HepG2 (cell line): ENCODE data around the gene RFXAP. TPM values are rescaled to one million over a fixed set of nuclear protein-coding genes. Genes with fewer than 3 reads are reported as not detected.

Experiments used
- CREBL2 ChIP-seq: sonication (generic); formaldehyde crosslinking; IDR thresholded peaks from 2 replicates; pipeline ENCODE4 v1.8.1; 2023; ENCODE audit warnings: missing genetic modification reagents, mild to moderate bottlenecking, borderline replicate concordance
- E2F1 ChIP-seq: sonication (generic); formaldehyde crosslinking; IDR thresholded peaks from 2 replicates; pipeline ENCODE4 v1.5.0; 2020; ENCODE audit warnings: missing genetic modification reagents
- FIP1L1 ChIP-seq: fragments of 200-400 bp; formaldehyde crosslinking; IDR thresholded peaks from 2 replicates; pipeline ENCODE4 v1.6.1; 2018; ENCODE audit warnings: low read depth, mild to moderate bottlenecking, low read length, moderate library complexity, borderline replicate concordance; ENCODE audit not compliant: insufficient read depth
- NRL ChIP-seq: sonication (generic); formaldehyde crosslinking; IDR thresholded peaks from 2 replicates; pipeline ENCODE4 v1.5.0; 2020; ENCODE audit warnings: missing genetic modification reagents, mild to moderate bottlenecking, moderate library complexity, borderline replicate concordance
- PAF1 ChIP-seq: IDR thresholded peaks from 2 replicates; pipeline ENCODE4 v1.6.1; 2016; ENCODE audit warnings: missing genetic modification reagents, missing compliant biosample characterization
- PCBP2 ChIP-seq: fragments of 200-400 bp; formaldehyde crosslinking; optimal IDR thresholded peaks from 2 replicates; pipeline ENCODE3; 2018; ENCODE audit warnings: low read length, low read depth; ENCODE audit not compliant: poor library complexity, severe bottlenecking
- PLRG1 ChIP-seq: fragments of 450-650 bp; conservative IDR thresholded peaks from 2 replicates; pipeline ENCODE4 v1.6.1; 2016
- REL ChIP-seq: sonication (generic); formaldehyde crosslinking; conservative IDR thresholded peaks from 2 replicates; pipeline ENCODE4 v1.8.0; 2022; ENCODE audit warnings: mild to moderate bottlenecking, missing genetic modification reagents, moderate library complexity
- RFXANK ChIP-seq: IDR thresholded peaks from 2 replicates; pipeline ENCODE4 v1.6.1; 2016
- SETDB1 ChIP-seq: sonication (generic); formaldehyde crosslinking; IDR thresholded peaks from 2 replicates; pipeline ENCODE4 v1.5.1; 2020; ENCODE audit warnings: missing genetic modification reagents, mild to moderate bottlenecking, borderline replicate concordance
- SMAD1 ChIP-seq: sonication (generic); formaldehyde crosslinking; IDR thresholded peaks from 2 replicates; pipeline ENCODE4 v1.4.0; 2020; ENCODE audit warnings: missing genetic modification reagents, low read depth, mild to moderate bottlenecking, borderline replicate concordance
- SMC3 ChIP-seq: IDR thresholded peaks from 2 replicates; pipeline ENCODE4 v1.6.1; 2011; ENCODE audit warnings: low read length, improper control_type of control experiment
- SSRP1 ChIP-seq: IDR thresholded peaks from 2 replicates; pipeline ENCODE4 v1.6.1; 2016; ENCODE audit warnings: control low read depth
- STAT5B ChIP-seq: sonication (generic); formaldehyde crosslinking; IDR thresholded peaks from 2 replicates; pipeline ENCODE4 v1.4.0; 2020; ENCODE audit warnings: missing genetic modification reagents
- STAT6 ChIP-seq: sonication (generic); formaldehyde crosslinking; IDR thresholded peaks from 2 replicates; pipeline ENCODE4 v1.4.0; 2020; ENCODE audit warnings: missing genetic modification reagents, mild to moderate bottlenecking, borderline replicate concordance
- ZBTB14 ChIP-seq: sonication (generic); formaldehyde crosslinking; IDR thresholded peaks from 2 replicates; pipeline ENCODE4 v1.4.0; 2020; ENCODE audit warnings: missing genetic modification reagents
- ZBTB26 ChIP-seq: IDR thresholded peaks from 2 replicates; pipeline ENCODE4 v1.6.1; 2016; ENCODE audit warnings: missing compliant biosample characterization, missing genetic modification reagents, borderline replicate concordance
- ZBTB7B ChIP-seq: sonication (generic); formaldehyde crosslinking; IDR thresholded peaks from 2 replicates; pipeline ENCODE4 v1.4.0; 2020; ENCODE audit warnings: missing genetic modification reagents
- ZGPAT ChIP-seq: IDR thresholded peaks from 2 replicates; pipeline ENCODE4 v1.6.1; 2016; ENCODE audit warnings: mild to moderate bottlenecking
- ZNF225 ChIP-seq: sonication (generic); formaldehyde crosslinking; IDR thresholded peaks from 2 replicates; pipeline ENCODE4 v1.4.0; 2020; ENCODE audit warnings: mild to moderate bottlenecking, missing genetic modification reagents
- ZNF260 ChIP-seq: sonication (generic); formaldehyde crosslinking; IDR thresholded peaks from 2 replicates; pipeline ENCODE4 v1.4.0; 2020; ENCODE audit warnings: missing genetic modification reagents, low read depth, mild to moderate bottlenecking, borderline replicate concordance
- polyA plus RNA-seq, 8 experiments: library from polyadenylated mRNA; depleted of rRNA in 3 of 8; stranded (reverse) in 7 of 8; unstranded in 1 of 8; fragments of >200 nt; fragmentation: Illumina TruSeq in 4 of 8; extraction: Trizol in 4 of 8; gene quantifications; 2 replicates each; pipeline versions ENCODE4 v1.2.1 to v1.2.3, GENCODE V29; 2011 to 2016; ENCODE audit warnings: low read depth in 4 of 8, missing spikeins in 1 of 8, mixed read lengths in 1 of 8; ENCODE audit not compliant: insufficient read depth in 1 of 8
- total RNA-seq, 5 experiments: library from RNA; depleted of rRNA; stranded (reverse); fragments of >200 nt; fragmentation: Illumina TruSeq; extraction: Trizol; gene quantifications; 2 replicates each; pipeline ENCODE4 v1.2.3, GENCODE V29; 2016; ENCODE audit warnings: low read depth in 1 of 5

RFXAP gene
- total and polyA plus RNA-seq, 2 of the 13 experiments (the other 11 are each of a cell fraction or from before 2014, with no cell fraction given), result 1.8 to 7.9 TPM

- no peak for TF ChIP-seq FIP1L1
- no peak for TF ChIP-seq ZNF225
- TF ChIP-seq ZBTB14 (CRISPR knock-in tag), result no peak
- no peak for TF ChIP-seq PAF1 (CRISPR knock-in tag)
- no peak for TF ChIP-seq ZNF260 (CRISPR knock-in tag)
- TF ChIP-seq PCBP2, result no peak
- no peak for TF ChIP-seq ZBTB7B (CRISPR knock-in tag)
- no peak for TF ChIP-seq E2F1 (CRISPR knock-in tag)
- no peak for TF ChIP-seq RFXANK (CRISPR knock-in tag)
- no peak for TF ChIP-seq REL
- no peak for TF ChIP-seq NRL (CRISPR knock-in tag)
- TF ChIP-seq SETDB1 (CRISPR knock-in tag), result no peak
- TF ChIP-seq ZBTB26 (CRISPR knock-in tag), result no peak
- TF ChIP-seq SSRP1, result no peak
- no peak for TF ChIP-seq STAT6 (CRISPR knock-in tag)
- TF ChIP-seq SMAD1 (CRISPR knock-in tag), result no peak
- TF ChIP-seq ZGPAT (CRISPR knock-in tag), result 0 out of 2 replicates have a peak, but pooled peaks have one; percentile 18
- no peak for TF ChIP-seq CREBL2 (CRISPR knock-in tag)
- no peak for TF ChIP-seq STAT5B (CRISPR knock-in tag)
- TF ChIP-seq SMC3, result no peak
- no peak for TF ChIP-seq PLRG1
Observed at GRCh38 chr13:36818804-36819738, at the start of gene RFXAP (continued).
